NCI-H2107 treated with DMSO at 0.1 percent for 48 hours (cell line): ENCODE results near the gene SOCS6.
A peak's percentile ranks its signal among the peaks of the same experiment; 100 is the strongest.
"Not testable (repeated sequence)": the region's sequence is repeated elsewhere in the genome, so short reads cannot be mapped to it uniquely, and the experiment has no call there.

Source experiments
- DNase-seq: peaks from one replicate; lab custom pipeline; 2025; ENCODE audit not compliant: unreplicated experiment; lab: John Stamatoyannopoulos, UW

Gene SOCS6

GRCh38 chr18:70354771-70355170, 65.9 kb downstream of the SOCS6 start:
- no peak for DNase-seq

DNA sequence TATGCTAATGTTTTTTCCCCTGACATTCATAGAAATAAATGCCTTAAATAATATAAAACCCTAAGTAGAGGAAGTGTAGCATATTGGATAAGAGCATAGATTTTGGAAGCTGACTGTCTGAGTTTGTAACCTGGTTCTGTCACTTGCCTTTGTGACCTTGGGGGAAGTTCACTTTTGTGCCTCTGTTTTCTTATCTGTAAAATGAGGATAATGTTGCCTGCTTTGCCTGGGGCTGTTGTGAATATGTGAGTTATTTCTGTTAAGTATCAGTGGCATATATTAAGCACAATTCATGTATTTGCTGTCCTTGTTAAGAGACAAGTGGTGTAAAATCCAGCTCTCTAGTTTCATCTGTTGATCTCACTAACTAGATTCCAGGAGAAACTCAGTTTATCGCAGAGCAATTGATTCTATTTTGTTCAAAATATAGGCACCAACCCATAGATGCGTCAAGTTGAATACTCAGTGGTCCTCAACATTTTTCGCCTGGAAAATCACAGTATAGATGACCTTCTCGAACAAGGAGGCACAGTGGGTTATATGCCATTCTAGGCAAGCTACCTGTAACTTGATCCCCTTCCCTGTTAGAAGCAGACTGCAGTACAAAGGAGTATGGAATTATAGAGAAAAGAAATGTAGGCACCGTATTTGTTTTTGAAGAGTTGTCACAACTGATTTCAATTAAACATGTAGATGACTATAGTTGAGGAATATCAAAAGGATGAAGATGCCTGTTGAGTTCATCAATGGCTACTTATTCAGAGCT, 67.0 kb downstream of the SOCS6 start:
- DNase-seq, result peak; percentile 65

GRCh38 chr18:70358105-70358406, 69.2 kb downstream of the SOCS6 start:
- not testable (repeated sequence) for DNase-seq

DNA sequence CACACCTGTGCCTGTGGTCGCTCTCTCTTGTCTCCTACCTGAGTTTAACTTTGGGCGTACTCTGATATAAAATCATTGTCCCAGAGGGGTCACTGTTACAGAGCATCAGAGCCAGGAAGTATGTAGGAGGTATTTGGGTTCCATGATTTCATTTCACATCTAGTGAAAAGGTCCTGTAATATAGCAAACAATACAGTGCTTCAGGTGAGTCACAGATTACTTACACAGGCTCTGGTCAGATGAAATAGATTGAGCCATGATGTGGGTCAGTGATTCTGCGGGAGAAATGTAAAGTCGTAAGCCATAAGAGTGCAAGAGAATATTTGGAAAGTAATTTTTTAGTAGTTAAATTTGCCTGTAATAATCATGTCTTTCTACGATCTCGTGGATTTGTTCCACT, 70.2 kb downstream of the SOCS6 start:
- no peak for DNase-seq

GRCh38 chr18:70362258-70362657, 73.4 kb downstream of the SOCS6 start:
- no peak for DNase-seq

DNA sequence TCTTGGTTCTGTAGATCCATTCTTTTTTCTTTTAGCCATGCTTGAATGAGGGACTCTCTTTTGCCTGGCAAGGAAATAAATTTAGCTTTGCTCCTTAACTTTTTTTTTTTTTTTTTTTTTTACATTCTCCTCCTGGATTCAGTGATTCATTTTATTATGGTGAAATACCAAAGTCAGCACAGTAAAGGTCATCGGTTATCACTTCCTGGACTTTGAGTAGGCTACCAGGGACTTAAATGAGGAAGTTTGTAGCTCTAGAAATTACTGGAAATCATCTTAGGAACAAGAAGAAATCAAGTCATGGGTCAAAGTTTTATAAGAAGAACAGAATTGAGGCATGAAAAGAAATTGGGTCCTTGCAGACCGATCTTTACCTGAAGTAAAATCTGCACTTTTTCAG, 75.0 kb downstream of the SOCS6 start:
- DNase-seq, result no peak

GRCh38 chr18:70365361-70365760, 76.5 kb downstream of the SOCS6 start:
- no peak for DNase-seq

GRCh38 chr18:70366174-70366573, 77.3 kb downstream of the SOCS6 start:
- no peak for DNase-seq

DNA sequence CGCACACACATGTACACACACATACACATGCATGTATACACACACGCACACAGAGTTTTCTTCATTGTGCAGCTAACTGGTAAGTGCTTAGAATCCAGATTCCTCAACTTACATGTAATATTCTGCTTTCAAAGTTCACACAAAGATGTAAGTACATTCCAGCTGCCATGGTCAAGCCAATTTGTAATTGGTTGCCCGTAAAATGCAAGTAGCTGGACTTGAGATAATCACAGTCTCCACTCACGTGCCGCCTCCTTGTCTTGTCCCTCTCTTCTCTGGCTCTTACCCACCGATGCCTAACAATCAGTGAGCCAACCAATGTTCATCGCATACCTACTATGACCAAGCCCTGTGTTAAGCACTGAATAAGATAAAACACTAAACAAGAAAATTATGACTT, 77.8 kb downstream of the SOCS6 start:
- no peak for DNase-seq

- not testable (repeated sequence) for DNase-seq
These were observed 78.5 kb downstream of the SOCS6 start for GRCh38 chr18:70367344-70367743.

DNA sequence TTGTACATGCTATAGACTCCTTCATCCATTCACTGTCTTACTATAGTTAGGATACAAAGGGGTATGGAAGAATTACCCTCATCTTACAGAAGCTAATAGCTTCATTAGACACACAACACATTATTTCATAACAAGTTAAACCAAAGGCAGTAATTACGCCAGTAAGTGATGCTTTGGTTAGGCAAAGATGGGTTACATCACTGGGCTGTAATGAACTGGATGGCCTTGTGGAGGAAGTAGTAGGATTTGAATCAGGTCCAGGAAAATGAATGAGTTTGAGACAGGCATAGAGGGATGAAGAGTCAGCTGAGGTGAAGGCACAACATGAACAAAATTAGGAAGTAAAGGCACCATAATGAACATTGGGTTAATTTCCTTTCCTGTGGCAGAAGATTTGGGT, 80.1 kb downstream of the SOCS6 start:
- no peak for DNase-seq

- no peak for DNase-seq
These were observed 82.2 kb downstream of the SOCS6 start for GRCh38 chr18:70370762-70371733.

DNA sequence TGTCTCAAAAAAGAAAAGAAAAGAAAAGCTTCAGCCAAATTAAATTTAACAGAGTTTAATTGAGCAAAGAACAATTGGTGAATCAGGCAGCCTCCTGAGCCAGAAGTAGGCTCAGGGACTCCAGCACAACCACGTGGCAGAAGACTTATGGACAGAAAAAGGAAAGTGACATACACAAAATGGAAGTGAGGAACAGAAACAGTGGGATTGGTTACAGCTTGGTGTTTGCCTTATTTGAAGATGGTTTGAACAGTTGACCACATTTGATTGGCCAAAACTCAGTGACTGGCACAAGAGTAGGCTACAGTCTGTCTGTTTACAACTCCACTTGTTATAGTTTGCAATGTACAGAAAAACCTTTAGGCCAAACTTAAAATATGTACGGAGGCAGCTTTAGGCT, 83.1 kb downstream of the SOCS6 start:
- no peak for DNase-seq

- no peak for DNase-seq
These were observed 83.7 kb downstream of the SOCS6 start for GRCh38 chr18:70372450-70373041.

GRCh38 chr18:70373042-70373519, 84.2 kb downstream of the SOCS6 start:
- DNase-seq, result no peak

GRCh38 chr18:70374154-70374553, 85.3 kb downstream of the SOCS6 start:
- DNase-seq, result no peak

DNA sequence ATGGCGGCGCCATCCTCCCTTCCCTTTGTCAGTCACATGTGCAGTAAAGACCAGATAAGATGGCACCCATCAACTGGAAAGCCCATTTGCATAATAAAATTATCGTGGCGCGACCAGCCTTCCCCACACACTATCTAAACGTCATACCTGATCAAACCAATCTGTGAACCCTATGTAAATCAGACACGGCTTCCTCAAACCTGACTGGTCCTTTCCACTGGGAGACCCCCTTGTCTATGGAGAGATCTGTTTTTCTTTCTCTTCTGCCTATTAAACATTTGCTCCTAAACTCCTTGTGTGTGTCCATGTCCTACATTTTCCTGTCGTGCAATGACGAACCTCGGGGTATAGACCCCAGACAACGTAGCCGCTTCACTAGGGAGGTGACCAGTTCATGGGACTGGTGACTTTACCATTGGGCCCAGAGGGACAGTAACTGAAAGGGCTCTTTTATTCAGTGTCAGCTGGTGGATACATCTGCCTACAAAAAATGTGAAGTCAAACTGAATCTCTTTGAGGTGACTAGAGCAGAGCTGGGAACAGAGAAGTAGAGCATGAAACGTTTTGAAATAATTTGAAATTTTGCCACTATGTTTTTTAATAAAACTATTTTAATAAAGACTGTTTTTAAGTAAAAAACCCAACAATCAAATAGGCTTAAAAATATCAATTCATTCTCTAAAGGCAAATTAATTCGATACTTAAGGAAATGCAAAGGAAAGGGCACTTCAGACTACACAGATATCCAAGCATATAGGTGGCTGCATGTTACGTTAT, 87.5 kb downstream of the SOCS6 start:
- DNase-seq, result no peak

DNA sequence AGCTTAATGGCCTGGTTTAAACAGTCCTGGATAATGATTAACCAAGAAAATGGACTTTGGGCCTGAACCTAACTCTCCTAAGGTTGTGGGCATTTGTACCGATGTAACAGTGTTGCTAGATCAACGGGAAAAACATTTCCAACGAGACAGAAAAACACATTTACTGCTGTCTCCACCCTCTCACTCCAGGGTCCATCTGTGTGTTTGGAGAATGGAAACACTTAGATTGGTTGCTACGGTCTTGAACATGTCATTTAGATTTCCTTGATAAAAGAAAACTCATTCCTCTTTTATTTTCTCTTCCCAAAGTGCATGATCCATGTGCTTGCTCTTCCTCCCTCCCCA, 88.0 kb downstream of the SOCS6 start:
- no peak for DNase-seq

DNA sequence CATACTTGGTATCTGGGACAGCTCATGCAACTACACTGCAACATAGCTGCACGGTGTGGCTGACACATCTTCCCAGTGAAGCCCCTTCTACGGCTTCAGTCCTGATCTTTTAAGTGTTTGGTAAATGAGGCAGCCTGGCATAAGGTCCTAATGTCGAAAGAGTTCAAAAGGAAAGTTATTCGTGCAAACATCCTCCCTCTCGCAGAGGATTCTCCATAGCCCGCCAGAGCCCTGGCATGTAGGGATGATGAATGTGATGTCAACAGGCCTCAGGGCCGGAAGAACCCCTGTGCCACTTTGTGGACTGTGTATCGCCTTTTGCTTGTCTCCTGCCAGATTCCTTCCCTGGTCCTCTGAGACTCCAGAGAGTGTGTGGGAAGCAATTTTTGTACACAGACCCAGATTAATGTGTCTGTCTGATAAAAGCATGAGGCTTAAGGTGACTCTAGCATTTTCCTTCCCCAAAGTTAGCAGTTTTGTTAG, 88.5 kb downstream of the SOCS6 start:
- DNase-seq, result no peak

DNA sequence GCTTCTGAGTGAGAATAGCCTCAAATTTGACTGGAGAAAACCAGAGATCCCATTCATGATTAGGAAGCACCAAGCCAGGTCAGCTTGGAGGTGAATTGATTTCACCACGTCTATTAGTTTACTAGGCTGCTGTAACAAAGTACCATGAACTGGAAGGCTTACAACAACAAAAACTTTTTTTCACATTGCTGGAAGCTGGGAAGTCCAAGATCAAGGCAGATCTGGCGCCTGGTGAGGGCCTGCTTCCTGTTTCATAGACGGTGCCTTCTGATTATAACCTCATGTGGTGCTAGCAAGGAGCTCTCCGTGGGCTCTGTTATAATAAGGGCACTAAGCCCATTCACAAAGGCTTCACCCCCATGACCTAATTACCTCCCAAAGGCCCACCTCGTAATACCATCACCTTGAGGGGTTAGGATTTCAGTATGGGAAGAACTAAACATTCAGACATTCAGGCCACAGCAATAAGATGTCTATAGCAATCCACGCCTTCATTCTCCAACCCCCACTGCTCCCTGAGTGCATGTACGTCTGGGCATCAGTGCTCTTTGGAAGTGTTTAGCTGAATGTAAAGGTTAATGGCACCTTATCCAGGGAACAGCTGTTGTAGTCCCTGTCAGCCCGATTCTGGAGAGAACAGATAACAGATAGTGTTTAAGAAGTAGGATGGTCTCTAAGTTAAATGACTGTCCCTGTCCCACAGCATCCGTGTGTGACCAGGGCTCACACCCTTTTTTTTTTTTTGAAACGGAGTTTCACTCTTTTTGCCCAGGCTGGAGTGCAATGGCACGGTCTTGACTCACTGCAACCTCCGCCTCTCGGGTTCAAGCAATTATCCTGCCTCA, 89.2 kb downstream of the SOCS6 start:
- no peak for DNase-seq
